Psoas muscle (tissue), 8 donors: Measurements from ENCODE around the gene ST6GALNAC2. TPM values are rescaled to one million over a fixed set of nuclear protein-coding genes. Genes with fewer than 3 reads are reported as not detected.
"Not testable (repeated sequence)": the region's sequence is repeated elsewhere in the genome, so short reads cannot be mapped to it uniquely, and the experiment has no call there.

ENCODE experiments used
- ATAC-seq, 4 donors: fragments of 200-7000 bp; cut with Tn5 transposase; one replicate each; pipeline ENCODE4 v1.9.1; 2020; ENCODE audit warnings: moderate library complexity in 3 of 4, mild to moderate bottlenecking in 2 of 4
- DNase-seq, 2 donors: peaks; one replicate each; pipeline ENCODE4 v3.0.0-alpha.2; 2020
- H3K27ac ChIP-seq: fragments of 200-600 bp; one replicate; pipeline ENCODE4 v1.8.0; 2022
- H3K27me3 ChIP-seq, 3 donors: fragments of 200-600 bp in 1 of 3; one replicate each; pipeline versions ENCODE4 v1.6.1 to v1.8.0; 2013 to 2022; ENCODE audit warnings: low read length in 2 of 3, mild to moderate bottlenecking in 2 of 3, moderate library complexity in 1 of 3; ENCODE audit not compliant: insufficient read depth in 3 of 3
- H3K36me3 ChIP-seq, 2 donors: fragments of 200-600 bp in 1 of 2; one replicate each; pipeline versions ENCODE4 v1.6.1 to v1.8.0; 2013 to 2022; ENCODE audit warnings: low read depth in 1 of 2, mild to moderate bottlenecking in 1 of 2, moderate library complexity in 1 of 2; ENCODE audit not compliant: insufficient read depth in 1 of 2
- H3K4me1 ChIP-seq: fragments of 200-600 bp; one replicate; pipeline ENCODE4 v1.8.0; 2022
- H3K4me3 ChIP-seq: fragments of 200-600 bp; one replicate; pipeline ENCODE4 v1.8.0; 2022; ENCODE audit warnings: mild to moderate bottlenecking
- H3K9me3 ChIP-seq: fragments of 200-600 bp; one replicate; pipeline ENCODE4 v1.8.0; 2022
- WGBS, 3 donors: extraction: QIAGEN DNeasy Blood & Tissue Kit; methylation state at CpG; one replicate each; pipeline versions ENCODE4 v1.1.6 to v1.1.7; 2013; 5-methylcytosine and 5-hydroxymethylcytosine counted together
- intact Hi-C, 2 donors: fragments of 100-400 bp; cut with DNase I; formaldehyde crosslinking; loops; one replicate each; pipeline versions ENCODE4 v1.11.0 to v1.14.2; 2022
- polyA plus RNA-seq, 3 donors: library from polyadenylated mRNA; stranded (reverse); fragments of 200-250 nt; gene quantifications; one replicate each; pipeline ENCODE4 v1.2.3, GENCODE V29; 2013
- total RNA-seq, 4 donors: library from RNA; stranded (reverse); fragmentation: NEBNext Ultra II Directional in 2 of 4; extraction: Animal tissue kit (Norgen Biotek cat#: 25700) in 2 of 4; gene quantifications; one replicate each; pipeline versions ENCODE4 v1.2.1 to v1.2.4, GENCODE V29; 2021 to 2023
- TF ChIP-seq, protein P1 (sequence below): fragments of 200-600 bp; IDR thresholded peaks from one replicate; pipeline ENCODE4 v1.8.0; 2022; ENCODE audit warnings: antibody characterized with exemption
- donor health status: healthy with polysubstance abuse.
- donor health status: DM: no; HTN: no; CAD: no; lungs with moderate emphysema.
- donor health status: Bipolar disorder and iron deficiency.
- donor health status: healthy.
- donor health status: DM: yes; HTN: yes; CAD: no.
- donor health status: DM: no; HTN: no; CAD: no.
- donor health status: DM: no; HTN: no; CAD: no.
- donor health status: DM: yes; HTN: yes; CAD: no.

Gene ST6GALNAC2
- total and polyA plus RNA-seq, 7 donors = 1.2 to 17.8 (median 8.7) TPM

GRCh38 chr17:76567634-76568432, 17.8 kb downstream of the ST6GALNAC2 start:
- H3K27me3 ChIP-seq = no peaks in the 10 kb centered on the region
- intact Hi-C loops = no loop called here
- no peak overlapping the region for H3K4me3 ChIP-seq
- TF ChIP-seq, protein P1, sequence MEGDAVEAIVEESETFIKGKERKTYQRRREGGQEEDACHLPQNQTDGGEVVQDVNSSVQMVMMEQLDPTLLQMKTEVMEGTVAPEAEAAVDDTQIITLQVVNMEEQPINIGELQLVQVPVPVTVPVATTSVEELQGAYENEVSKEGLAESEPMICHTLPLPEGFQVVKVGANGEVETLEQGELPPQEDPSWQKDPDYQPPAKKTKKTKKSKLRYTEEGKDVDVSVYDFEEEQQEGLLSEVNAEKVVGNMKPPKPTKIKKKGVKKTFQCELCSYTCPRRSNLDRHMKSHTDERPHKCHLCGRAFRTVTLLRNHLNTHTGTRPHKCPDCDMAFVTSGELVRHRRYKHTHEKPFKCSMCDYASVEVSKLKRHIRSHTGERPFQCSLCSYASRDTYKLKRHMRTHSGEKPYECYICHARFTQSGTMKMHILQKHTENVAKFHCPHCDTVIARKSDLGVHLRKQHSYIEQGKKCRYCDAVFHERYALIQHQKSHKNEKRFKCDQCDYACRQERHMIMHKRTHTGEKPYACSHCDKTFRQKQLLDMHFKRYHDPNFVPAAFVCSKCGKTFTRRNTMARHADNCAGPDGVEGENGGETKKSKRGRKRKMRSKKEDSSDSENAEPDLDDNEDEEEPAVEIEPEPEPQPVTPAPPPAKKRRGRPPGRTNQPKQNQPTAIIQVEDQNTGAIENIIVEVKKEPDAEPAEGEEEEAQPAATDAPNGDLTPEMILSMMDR = no peak
- H3K9me3 ChIP-seq = no peaks in the 10 kb centered on the region
- H3K4me1 ChIP-seq = peaks cover 38% of the 10 kb centered on the region
- WGBS, 3 donors = 50 to 63% (median 54%) methylated on average over 14 of the region's 14 CpGs
- no peak overlapping the region for H3K27ac ChIP-seq
- DNase-seq (no peak), ATAC-seq (peak; percentile 18 to 48 (median 47))
- peaks cover 0 to 38% of the 10 kb centered on the region in 2 donors for H3K36me3 ChIP-seq

GRCh38 chr17:76566988-76567431, 18.6 kb downstream of the ST6GALNAC2 start:
- H3K27ac ChIP-seq = no peak overlapping the region
- H3K27me3 ChIP-seq = no peaks in the 10 kb centered on the region
- H3K36me3 ChIP-seq = peaks cover 0 to 43% of the 10 kb centered on the region in 2 donors
- intact Hi-C loops = no loop called here
- DNase-seq = no peak
- TF ChIP-seq, protein P1 = no peak
- H3K4me3 ChIP-seq = no peak overlapping the region
- no peaks in the 10 kb centered on the region for H3K9me3 ChIP-seq
- no peak for ATAC-seq
- 49 to 73% (median 60%) methylated on average over 5 of the region's 5 CpGs for WGBS, 3 donors
- peaks cover 43% of the 10 kb centered on the region for H3K4me1 ChIP-seq

- intact Hi-C loops = no loop called here
- DNase-seq = no peak
- WGBS, 3 donors = 82 to 93% (median 88%) methylated on average over 3 of the region's 3 CpGs
- no peak overlapping the region for H3K27ac ChIP-seq
- H3K4me1 ChIP-seq = peaks cover 48% of the 10 kb centered on the region
- H3K9me3 ChIP-seq = no peaks in the 10 kb centered on the region
- H3K27me3 ChIP-seq = no peaks in the 10 kb centered on the region
- no peak for ATAC-seq
- TF ChIP-seq, protein P1 = no peak
- no peak overlapping the region for H3K4me3 ChIP-seq
- H3K36me3 ChIP-seq = peaks cover 0 to 47% of the 10 kb centered on the region in 2 donors
Observed at GRCh38 chr17:76566613-76566943, 19.1 kb downstream of the ST6GALNAC2 start.

DNA sequence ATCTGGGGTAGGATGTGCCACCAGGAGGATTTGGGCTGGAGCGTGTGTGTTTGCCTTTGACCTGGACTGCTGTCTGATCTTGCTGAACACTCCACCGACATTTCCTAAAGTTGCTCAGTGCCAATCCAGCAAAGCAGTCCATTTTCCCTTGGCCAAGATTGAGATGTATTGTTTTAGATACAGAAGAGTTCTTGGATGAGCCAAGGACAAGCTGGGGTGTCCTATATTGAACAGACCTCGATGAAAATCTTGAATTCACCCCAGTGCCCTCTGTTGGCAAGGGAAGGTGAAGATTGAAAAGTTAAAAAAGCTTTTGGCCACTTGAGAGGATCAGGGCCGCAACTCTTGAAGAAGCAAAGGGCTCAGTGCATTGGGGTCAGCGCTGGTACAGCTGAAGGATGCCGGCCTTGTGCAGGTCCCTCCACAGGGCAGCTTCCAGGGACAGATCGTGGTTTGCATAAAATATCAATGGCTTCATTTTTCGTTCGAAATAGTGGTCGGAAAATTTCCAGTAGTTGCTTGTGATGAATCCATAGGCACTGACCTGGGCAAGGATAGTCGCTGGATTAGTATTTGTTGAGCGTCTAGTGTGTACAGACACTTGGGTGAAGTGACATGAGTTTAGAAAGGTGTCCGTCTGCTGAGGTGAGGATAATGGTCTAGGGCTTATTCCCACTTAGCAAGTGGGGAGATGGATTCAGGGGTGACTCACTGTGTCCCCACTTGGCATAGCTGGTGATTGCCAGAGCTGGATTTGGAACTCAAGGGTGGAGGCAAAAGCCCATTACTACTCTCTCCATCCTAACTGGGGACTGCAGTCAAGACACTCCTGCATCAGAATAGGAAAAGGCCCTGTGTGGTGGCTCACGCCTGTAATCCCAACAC, 19.7 kb downstream of the ST6GALNAC2 start:
- Histone ChIP-seq H3K4me1 (peaks cover 54% of the 10 kb centered on the region), H3K4me3 (no peak overlapping the region), H3K9me3 (no peaks in the 10 kb centered on the region), H3K27me3 (no peaks in the 10 kb centered on the region), H3K27ac (no peak overlapping the region), H3K36me3 (peaks cover 0 to 54% of the 10 kb centered on the region in 2 donors)
- ATAC-seq = no peak
- no peak for DNase-seq
- intact Hi-C loops = no loop called here
- TF ChIP-seq, protein P1 = no peak
- 90 to 91% (median 91%) methylated on average over 14 of the region's 14 CpGs for WGBS, 3 donors

DNA sequence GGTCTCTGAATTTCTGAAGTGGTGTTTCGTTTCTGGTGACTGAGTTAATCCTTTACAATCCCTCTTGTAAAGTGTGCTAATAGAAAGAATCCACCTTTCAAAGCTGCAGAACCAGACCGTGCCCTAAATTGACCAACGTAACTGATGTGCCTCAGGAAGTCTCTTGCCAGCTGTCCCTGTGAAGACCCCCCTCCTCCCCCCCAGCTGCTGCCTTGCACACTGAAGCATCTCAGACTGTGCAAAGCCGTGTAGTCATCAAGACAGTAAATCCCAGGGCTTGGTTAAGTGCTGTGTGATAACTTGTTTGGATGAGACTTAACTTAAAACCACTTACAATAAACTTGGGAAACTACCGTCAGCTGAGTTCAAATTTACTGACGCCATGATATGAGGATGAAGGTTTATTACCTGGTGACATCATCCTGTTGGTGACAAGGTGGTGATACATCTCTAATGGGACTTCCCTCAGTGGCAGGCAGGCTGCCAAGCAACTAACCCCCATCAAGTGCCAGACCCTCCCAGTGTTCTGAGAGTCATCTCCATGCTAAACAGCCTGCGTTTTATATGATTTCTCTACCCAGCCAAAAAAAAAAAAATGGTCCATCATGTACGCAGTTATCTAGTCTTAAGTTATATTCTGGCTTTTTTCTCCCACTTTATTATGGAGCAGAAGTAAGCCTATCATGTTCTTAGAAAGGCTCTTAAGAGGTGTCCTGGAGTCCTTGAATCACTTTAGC, 20.5 kb downstream of the ST6GALNAC2 start:
- H3K4me1 ChIP-seq = peaks cover 61% of the 10 kb centered on the region
- intact Hi-C loops = not testable (repeated sequence)

GRCh38 chr17:76563359-76563758, 22.3 kb downstream of the ST6GALNAC2 start:
- H3K27me3 ChIP-seq, ATAC-seq, intact Hi-C loops, DNase-seq, H3K4me3 ChIP-seq, H3K9me3 ChIP-seq: not testable (repeated sequence)
- peaks cover 0 to 70% of the 10 kb centered on the region in 2 donors for H3K36me3 ChIP-seq
- peak overlapping the region; percentile 72 for H3K27ac ChIP-seq
- 67 to 84% (median 68%) methylated on average over 2 of the region's 2 CpGs for WGBS, 3 donors
- peaks cover 73% of the 10 kb centered on the region for H3K4me1 ChIP-seq

More for the DNA sequence above, 20.5 kb downstream of the ST6GALNAC2 start:
- H3K27me3 ChIP-seq, H3K4me3 ChIP-seq, ATAC-seq, H3K9me3 ChIP-seq, DNase-seq, H3K27ac ChIP-seq: not testable (repeated sequence)
- peaks cover 0 to 56% of the 10 kb centered on the region in 2 donors for H3K36me3 ChIP-seq
- WGBS, 3 donors = 62 to 71% (median 68%) methylated on average over 8 of the region's 8 CpGs
